Activated T-helper 9 cell treated with anti-CD3 and anti-CD28 coated beads, Interleukin-2, amount 50 U/mL, for 16 hours (primary cell): ENCODE data around the gene SLC38A1.
"Not testable (repeated sequence)": the region's sequence is repeated elsewhere in the genome, so short reads cannot be mapped to it uniquely, and the experiment has no call there.

Experiments used
- DNase-seq: peaks from one replicate; pipeline ENCODE4 v3.0.0-alpha.2; 2020; ENCODE audit warnings: low read depth

The SLC38A1 gene

GRCh38 chr12:46206471-46206870 is 62.4 kb downstream of the SLC38A1 start:
- no peak for DNase-seq

DNA sequence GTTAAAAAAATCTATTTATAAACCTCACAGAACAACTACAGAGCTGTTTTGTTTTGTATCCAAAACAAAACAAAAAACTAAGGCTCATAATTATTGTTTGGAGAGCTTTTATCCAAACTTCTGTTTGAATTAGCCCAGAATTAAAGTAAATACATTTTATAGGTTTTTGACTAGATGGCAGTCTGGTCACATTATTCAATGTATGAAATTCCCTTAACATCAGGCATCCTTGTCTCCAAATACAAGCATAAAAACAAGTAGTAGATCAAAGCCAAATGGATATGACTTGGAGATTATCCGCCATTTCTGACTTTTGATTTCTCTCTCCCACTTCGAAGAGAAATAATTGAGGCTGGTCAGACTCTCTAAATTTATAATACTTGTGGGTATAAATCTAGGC is 63.5 kb downstream of the SLC38A1 start:
- DNase-seq = no peak

- DNase-seq = no peak
These were observed 67.5 kb downstream of the SLC38A1 start for GRCh38 chr12:46201284-46201789.

GRCh38 chr12:46200551-46200950 is 68.3 kb downstream of the SLC38A1 start:
- DNase-seq = no peak

DNA sequence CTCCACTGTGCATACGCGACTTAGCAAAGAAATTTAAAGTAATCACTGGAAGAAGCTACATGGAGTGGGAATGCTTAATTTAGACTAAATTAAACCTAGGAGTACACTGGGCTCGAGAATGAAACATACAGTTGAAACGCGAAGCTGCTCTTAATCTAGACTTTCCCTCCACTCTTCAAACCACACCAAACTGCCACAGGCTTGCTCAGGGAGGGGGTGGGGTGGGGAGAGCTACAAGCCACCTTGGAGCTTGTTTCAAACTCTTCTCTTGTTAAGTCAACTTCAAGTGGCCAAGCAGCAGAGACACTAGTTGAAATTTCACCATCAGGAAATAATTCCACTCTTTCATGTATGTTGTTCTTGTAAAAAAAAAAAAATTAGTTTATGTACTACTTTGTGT is 69.9 kb downstream of the SLC38A1 start:
- no peak for DNase-seq

- DNase-seq = no peak
These were observed 71.0 kb downstream of the SLC38A1 start for GRCh38 chr12:46197883-46198282.

DNA sequence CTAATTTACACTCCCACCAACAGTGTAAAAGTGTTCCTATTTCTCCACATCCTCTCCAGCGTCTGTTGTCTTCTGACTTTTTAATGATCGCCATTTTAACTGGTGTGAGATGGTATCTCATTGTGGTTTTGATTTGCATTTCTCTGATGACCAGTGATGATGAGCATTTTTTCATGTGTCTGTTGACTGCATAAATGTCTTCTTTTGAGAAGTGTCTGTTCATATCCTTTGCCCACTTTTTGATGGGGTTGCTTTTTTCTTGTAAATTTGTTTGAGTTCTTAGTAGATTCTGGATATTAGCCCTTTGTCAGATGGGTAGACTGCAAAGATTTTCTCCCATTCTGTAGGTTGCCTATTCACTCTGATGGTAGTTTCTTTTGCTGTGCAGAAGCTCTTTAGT is 78.3 kb downstream of the SLC38A1 start:
- not testable (repeated sequence) for DNase-seq

DNA sequence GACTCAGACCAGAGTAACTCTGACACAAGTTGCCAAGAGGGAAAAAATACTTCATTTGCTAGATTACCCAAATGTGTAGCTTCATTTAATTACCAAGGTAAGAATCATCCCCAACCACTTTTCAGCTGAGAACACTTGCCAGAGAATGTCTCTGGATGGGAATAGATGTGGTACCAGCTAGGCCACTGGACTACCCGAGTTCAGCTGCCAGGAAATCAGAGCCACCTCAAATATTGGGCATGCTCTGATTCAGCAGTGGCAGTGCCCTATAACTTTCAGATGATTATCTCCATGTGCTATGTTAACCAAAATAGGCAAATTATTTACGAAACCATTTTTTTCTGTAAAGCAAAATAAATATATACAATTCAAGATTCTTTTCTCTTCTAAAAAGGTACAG is 80.7 kb downstream of the SLC38A1 start:
- no peak for DNase-seq

- DNase-seq = no peak
These were observed 81.8 kb downstream of the SLC38A1 start for GRCh38 chr12:46187023-46187422.

- no peak for DNase-seq
These were observed 82.8 kb downstream of the SLC38A1 start for GRCh38 chr12:46186088-46186487.

DNA sequence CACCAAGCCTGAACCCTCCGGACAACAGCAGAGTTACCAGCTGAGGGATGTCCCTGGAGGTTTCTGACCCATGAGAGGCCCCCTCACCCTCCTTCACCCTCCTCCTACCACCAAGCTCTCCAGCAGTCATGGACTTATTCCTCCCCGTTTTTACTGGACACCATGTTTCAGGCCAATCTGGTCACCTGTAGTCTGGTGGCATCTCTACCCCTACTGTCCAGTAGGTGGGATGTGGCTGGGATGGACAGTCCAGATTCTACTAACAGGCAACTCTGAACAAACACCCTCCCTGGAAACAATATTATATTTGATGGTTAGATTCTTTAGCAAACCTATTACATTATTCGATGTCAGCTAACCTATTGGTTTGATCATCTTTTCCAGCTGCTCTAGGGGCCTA is 83.2 kb downstream of the SLC38A1 start:
- DNase-seq = no peak

GRCh38 chr12:46184798-46185595 is 83.8 kb downstream of the SLC38A1 start:
- no peak for DNase-seq

GRCh38 chr12:46183112-46183511 is 85.7 kb downstream of the SLC38A1 start:
- no peak for DNase-seq

- no peak for DNase-seq
These were observed 87.4 kb downstream of the SLC38A1 start for GRCh38 chr12:46181465-46181864.

DNA sequence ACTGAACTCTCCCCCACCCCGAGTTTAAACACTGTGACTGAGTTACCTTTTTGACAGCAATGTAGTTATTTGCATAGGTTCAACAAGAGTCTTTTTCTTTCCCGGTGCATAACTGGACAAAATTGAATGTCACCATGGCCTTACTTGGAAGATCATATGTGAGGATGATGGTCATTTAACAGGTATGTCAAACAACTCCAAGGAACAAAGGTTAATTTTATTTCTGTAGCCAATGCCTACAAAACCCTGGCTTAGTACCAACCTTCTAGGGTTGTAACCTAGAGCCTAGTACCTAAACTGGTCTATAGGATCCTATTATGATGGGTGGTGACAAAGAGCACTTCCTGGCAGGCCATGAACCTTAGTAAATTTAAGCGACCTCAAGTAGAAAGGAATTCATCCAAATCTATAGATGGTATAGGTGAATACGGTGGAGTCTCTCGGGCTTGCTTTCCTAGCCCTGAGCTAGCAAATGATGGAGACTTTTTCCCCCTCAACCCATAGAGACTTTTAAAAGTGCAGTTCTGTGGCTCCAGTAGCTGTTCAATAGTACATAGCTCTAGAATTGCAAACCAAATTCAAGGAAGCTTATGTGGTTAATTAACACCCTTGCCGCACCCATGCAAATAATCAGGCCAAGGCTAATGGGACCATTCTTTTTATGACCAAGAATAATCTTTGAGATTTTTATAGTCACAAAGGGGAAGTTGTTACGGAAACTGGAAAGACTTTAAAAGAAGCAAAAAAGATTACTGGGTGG is 89.0 kb downstream of the SLC38A1 start:
- DNase-seq = no peak

GRCh38 chr12:46177837-46178608 is 90.8 kb downstream of the SLC38A1 start:
- no peak for DNase-seq

GRCh38 chr12:46177025-46177424 is 91.8 kb downstream of the SLC38A1 start:
- no peak for DNase-seq

- no peak for DNase-seq
These were observed 93.9 kb downstream of the SLC38A1 start for GRCh38 chr12:46174919-46175318.

GRCh38 chr12:46174061-46174662 is 94.7 kb downstream of the SLC38A1 start:
- no peak for DNase-seq

- no peak for DNase-seq
These were observed 100.4 kb downstream of the SLC38A1 start for GRCh38 chr12:46168426-46168825.

GRCh38 chr12:46167412-46167811 is 101.4 kb downstream of the SLC38A1 start:
- DNase-seq = no peak

DNA sequence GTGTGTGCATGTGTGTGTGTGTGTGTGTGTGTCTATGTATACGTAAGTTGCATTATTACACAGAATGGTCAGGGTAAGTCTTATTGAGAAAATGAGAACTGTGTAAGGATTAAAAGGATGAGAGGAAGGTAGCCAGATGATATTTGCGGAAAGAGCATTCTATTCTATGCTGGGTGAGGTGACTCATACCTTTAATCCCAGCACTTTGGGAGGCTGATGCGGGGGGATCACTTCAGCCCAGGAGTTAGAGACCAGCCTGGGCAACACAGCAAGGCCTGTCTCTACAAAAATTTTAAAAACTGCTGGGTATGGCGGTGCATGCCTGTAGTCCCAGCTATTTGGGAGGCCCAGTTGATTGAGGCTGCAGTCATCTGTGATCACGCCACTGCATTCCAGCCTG is 103.7 kb downstream of the SLC38A1 start:
- no peak for DNase-seq
